Lung (tissue), 12 donors: ENCODE measurements around the gene PFDN4. TPM values are rescaled to one million over a fixed set of nuclear protein-coding genes. Genes with fewer than 3 reads are reported as not detected.

Experiments used
- ATAC-seq: fragments of 200-7000 bp; cut with Tn5 transposase; one replicate; pipeline ENCODE4 v1.9.1; 2020; ENCODE audit warnings: moderate number of reproducible peaks; ENCODE audit not compliant: insufficient read depth, low FRiP score
- DNase-seq, 3 donors: peaks; one replicate each; pipeline ENCODE4 v3.0.0-alpha.2; 2013 to 2017
- H3K27ac ChIP-seq, 2 donors: one replicate each; pipeline ENCODE4 v1.5.1; 2013; ENCODE audit warnings: mild to moderate bottlenecking in 2 of 2, moderate library complexity in 2 of 2, control low read depth in 1 of 2, inconsistent platforms in 1 of 2, low read depth in 1 of 2, low read length in 1 of 2
- H3K27me3 ChIP-seq, 3 donors: one replicate each; pipeline ENCODE4 v1.5.1; 2013; ENCODE audit warnings: low read length in 2 of 3; ENCODE audit not compliant: control insufficient read depth in 3 of 3, insufficient read depth in 3 of 3
- H3K36me3 ChIP-seq, 4 donors: one replicate each; pipeline ENCODE4 v1.5.1; 2013; ENCODE audit warnings: low read length in 4 of 4, mild to moderate bottlenecking in 1 of 4, moderate library complexity in 1 of 4; ENCODE audit not compliant: control insufficient read depth in 4 of 4, insufficient read depth in 4 of 4
- H3K4me1 ChIP-seq, 5 donors: one replicate each; pipeline ENCODE4 v1.5.1; 2013; ENCODE audit warnings: low read length in 5 of 5, mild to moderate bottlenecking in 2 of 5, moderate library complexity in 1 of 5; ENCODE audit not compliant: control insufficient read depth in 5 of 5, insufficient read depth in 5 of 5
- H3K4me3 ChIP-seq: one replicate; pipeline ENCODE4 v1.5.1; 2013; ENCODE audit warnings: mild to moderate bottlenecking, control low read depth, moderate library complexity
- H3K9ac ChIP-seq, 2 donors: one replicate each; pipeline ENCODE4 v1.5.1; 2013; ENCODE audit warnings: low read length in 2 of 2, control low read depth in 1 of 2; ENCODE audit not compliant: insufficient read depth in 1 of 2
- H3K9me3 ChIP-seq, 4 donors: one replicate each; pipeline ENCODE4 v1.5.1; 2013; ENCODE audit warnings: low read length in 3 of 4, mild to moderate bottlenecking in 1 of 4, moderate library complexity in 1 of 4; ENCODE audit not compliant: control insufficient read depth in 4 of 4, insufficient read depth in 3 of 4
- CTCF ChIP-seq: IDR thresholded peaks from 2 replicates; pipeline ENCODE4 v1.5.1; 2012; ENCODE audit warnings: mild to moderate bottlenecking; ENCODE audit errors: control extremely low read depth, extremely low read depth
- WGBS, 2 donors: extraction: QIAGEN DNeasy Blood & Tissue Kit; methylation state at CpG; one replicate each; pipeline ENCODE4 v1.1.7; 2013; 5-methylcytosine and 5-hydroxymethylcytosine counted together
- polyA plus RNA-seq, 2 donors: library from polyadenylated mRNA; stranded (reverse); fragments of 200-250 nt; gene quantifications; one replicate each; pipeline ENCODE4 v1.2.1, GENCODE V29; 2013
- total RNA-seq, 2 donors: library from RNA; depleted of rRNA in 1 of 2; stranded (reverse); fragments of >200 nt in 1 of 2; gene quantifications; one replicate each; pipeline ENCODE4 v1.2.1, GENCODE V29; 2014 to 2021
- donor health status: control.
- donor health status: control.
- donor health status: Bipolar disorder and iron deficiency.
- donor health status: healthy.
- donor health status: DM: yes; HTN: yes; CAD: no.

The PFDN4 gene
- total and polyA plus RNA-seq, 4 donors, result 15.9 to 83.6 (median 43.4) TPM

- Histone ChIP-seq H3K27me3 (no peaks in the 10 kb centered on the region), H3K36me3 (peaks cover 0 to 7% (median under 1%) of the 10 kb centered on the region in 4 donors), H3K9ac (no peak overlapping the region), H3K27ac (no peak overlapping the region), H3K4me3 (no peak overlapping the region), H3K4me1 (peaks cover 0 to 5% (median 3%) of the 10 kb centered on the region in 5 donors), H3K9me3 (no peaks in the 10 kb centered on the region)
- DNase-seq, result no peak
- 94% methylated on average over 6 of the region's 6 CpGs for WGBS, 2 donors
- ATAC-seq, result no peak
- TF ChIP-seq CTCF, result no peak
Measured at GRCh38 chr20:54220722-54221121, 12.8 kb downstream of the PFDN4 start.

- no peak for TF ChIP-seq CTCF
- no peak overlapping the region for H3K27ac ChIP-seq
- H3K9ac ChIP-seq, result no peak overlapping the region
- ATAC-seq (no peak), DNase-seq (no peak)
- H3K4me3 ChIP-seq, result no peak overlapping the region
- 27 to 72% methylated on average over 4 of the region's 4 CpGs for WGBS, 2 donors
- peaks cover 0 to 7% (median 0%) of the 10 kb centered on the region in 4 donors for H3K36me3 ChIP-seq
- no peaks in the 10 kb centered on the region for H3K27me3 ChIP-seq
- peaks cover 0 to 5% (median 3%) of the 10 kb centered on the region in 5 donors for H3K4me1 ChIP-seq
- no peaks in the 10 kb centered on the region for H3K9me3 ChIP-seq
Measured at GRCh38 chr20:54221353-54221752, 13.5 kb downstream of the PFDN4 start.

GRCh38 chr20:54221996-54222890 is 14.4 kb downstream of the PFDN4 start:
- DNase-seq (no peak), ATAC-seq (no peak)
- Histone ChIP-seq H3K9me3 (no peaks in the 10 kb centered on the region), H3K4me3 (no peak overlapping the region), H3K27me3 (no peaks in the 10 kb centered on the region), H3K27ac (no peak overlapping the region), H3K9ac (no peak overlapping the region), H3K36me3 (peaks cover 0 to 4% (median 0%) of the 10 kb centered on the region in 4 donors), H3K4me1 (peaks cover 0 to 5% (median 3%) of the 10 kb centered on the region in 5 donors)
- TF ChIP-seq CTCF, result no peak
- WGBS, 2 donors, result 55 to 70% methylated on average over 17 of the region's 17 CpGs
